Esophagus muscularis mucosa (tissue), 4 donors: ENCODE data around the gene ITIH6. TPM values are rescaled to one million over a fixed set of nuclear protein-coding genes. Genes with fewer than 3 reads are reported as not detected.
"Not testable (repeated sequence)": the region's sequence is repeated elsewhere in the genome, so short reads cannot be mapped to it uniquely, and the experiment has no call there.

ENCODE experiments used
- DNase-seq: peaks from one replicate; pipeline ENCODE4 v3.0.0-alpha.2; 2017; ENCODE audit errors: extremely low spot score
- H3K27ac ChIP-seq, 4 donors: fragments of 200-600 bp; sonication (generic); replicated peaks in 1 of 4; 1 replicate in 3 of 4; 2 replicates in 1 of 4; pipeline ENCODE4 v1.5.1; 2016 to 2019; ENCODE audit warnings: mild to moderate bottlenecking in 1 of 4
- H3K27me3 ChIP-seq, 4 donors: fragments of 200-600 bp; sonication (generic); one replicate each; pipeline versions ENCODE4 v1.5.1 to v1.6.0; 2016 to 2019
- H3K36me3 ChIP-seq, 4 donors: fragments of 200-600 bp; sonication (generic); one replicate each; pipeline ENCODE4 v1.5.1; 2016 to 2019
- H3K4me1 ChIP-seq, 4 donors: fragments of 200-600 bp; sonication (generic); one replicate each; pipeline ENCODE4 v1.5.1; 2016 to 2019
- H3K4me3 ChIP-seq, 4 donors: fragments of 200-600 bp; sonication (generic); 1 replicate in 2 of 4; 2 replicates in 2 of 4; pipeline ENCODE4 v1.5.1; 2016 to 2019; ENCODE audit warnings: mild to moderate bottlenecking in 4 of 4, moderate library complexity in 1 of 4
- H3K9me3 ChIP-seq, 4 donors: fragments of 200-600 bp; sonication (generic); 1 replicate in 3 of 4; 2 replicates in 1 of 4; pipeline ENCODE4 v1.5.1; 2016 to 2019
- EP300 ChIP-seq: sonication (generic); formaldehyde crosslinking; IDR thresholded peaks from one replicate; pipeline ENCODE4 v1.6.1; 2017; ENCODE audit warnings: antibody characterized with exemption
- POLR2A ChIP-seq: fragments of 450-650 bp; IDR thresholded peaks from one replicate; pipeline ENCODE4 v1.6.1; 2017; ENCODE audit warnings: antibody characterized with exemption, moderate library complexity, mild to moderate bottlenecking, low read depth
- POLR2AphosphoS5 ChIP-seq, 2 donors: sonication (generic); formaldehyde crosslinking; IDR thresholded peaks; one replicate each; pipeline ENCODE4 v1.6.1; 2017; ENCODE audit warnings: antibody characterized with exemption in 2 of 2
- WGBS: methylation state at CpG from one replicate; pipeline ENCODE4 v1.1.5; 2018; 5-methylcytosine and 5-hydroxymethylcytosine counted together
- intact Hi-C: fragments of 100-400 bp; cut with DNase I; formaldehyde crosslinking; loops from one replicate; pipeline ENCODE4 v1.15.1; 2023
- total RNA-seq, 4 donors: library from RNA; depleted of rRNA; stranded (reverse); fragments of >200 nt; gene quantifications; one replicate each; pipeline versions ENCODE4 v1.1.0 to v1.2.1, GENCODE V29; 2016
- TF ChIP-seq, protein P1 (sequence below), 3 experiments: fragments of 200-600 bp in 2 of 3; fragments of 450-650 bp in 1 of 3; sonication (generic) in 2 of 3; IDR thresholded peaks; one replicate each; pipeline ENCODE4 v1.5.1; 2017 to 2019; ENCODE audit warnings: antibody characterized with exemption in 3 of 3, mild to moderate bottlenecking in 2 of 3, moderate library complexity in 1 of 3

The ITIH6 gene
- under 1 TPM in 1 of 4 donors, not detected in 3; under 0.01 TPM for total RNA-seq

DNA sequence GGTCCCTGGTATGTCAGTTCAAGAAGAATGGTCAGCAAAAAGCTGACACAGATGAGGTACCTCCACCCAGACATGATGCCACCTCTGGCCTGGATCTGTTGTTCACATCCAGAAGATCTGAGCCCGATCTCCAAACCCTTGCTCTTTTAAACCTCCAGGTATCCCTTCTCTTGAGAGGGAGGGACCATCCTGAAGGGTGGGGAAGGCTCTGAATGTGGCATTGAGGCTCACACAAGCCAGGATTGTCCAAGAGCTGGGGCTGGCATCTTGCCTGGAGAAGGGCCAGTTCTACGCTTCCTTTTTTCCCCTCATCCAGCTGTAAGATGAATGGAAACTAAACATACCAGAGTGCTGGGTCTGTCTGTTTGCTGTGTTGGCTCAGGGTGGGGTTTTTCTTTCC is at the start of gene ITIH6:
ITIH6 (minus strand) TSS at position 119 of the 400 bp plus-strand sequence; CDS start at position 74, 45 bp downstream.
- WGBS, result 69% methylated on average over 2 of the region's 2 CpGs
- no peaks in the 10 kb centered on the region for H3K36me3 ChIP-seq
- H3K4me1 ChIP-seq, result no peaks in the 10 kb centered on the region
- no peak within 1 kb of the TSS for H3K27ac ChIP-seq
- H3K9me3 ChIP-seq, result no peaks in the 10 kb centered on the region
- no peak within 1 kb of the TSS for H3K4me3 ChIP-seq
- no peak for DNase-seq
- H3K27me3 ChIP-seq, result peaks cover 0 to 4% (median 0%) of the 10 kb centered on the region in 4 donors
- intact Hi-C loops, result no loop called here
- TF ChIP-seq, protein P1, sequence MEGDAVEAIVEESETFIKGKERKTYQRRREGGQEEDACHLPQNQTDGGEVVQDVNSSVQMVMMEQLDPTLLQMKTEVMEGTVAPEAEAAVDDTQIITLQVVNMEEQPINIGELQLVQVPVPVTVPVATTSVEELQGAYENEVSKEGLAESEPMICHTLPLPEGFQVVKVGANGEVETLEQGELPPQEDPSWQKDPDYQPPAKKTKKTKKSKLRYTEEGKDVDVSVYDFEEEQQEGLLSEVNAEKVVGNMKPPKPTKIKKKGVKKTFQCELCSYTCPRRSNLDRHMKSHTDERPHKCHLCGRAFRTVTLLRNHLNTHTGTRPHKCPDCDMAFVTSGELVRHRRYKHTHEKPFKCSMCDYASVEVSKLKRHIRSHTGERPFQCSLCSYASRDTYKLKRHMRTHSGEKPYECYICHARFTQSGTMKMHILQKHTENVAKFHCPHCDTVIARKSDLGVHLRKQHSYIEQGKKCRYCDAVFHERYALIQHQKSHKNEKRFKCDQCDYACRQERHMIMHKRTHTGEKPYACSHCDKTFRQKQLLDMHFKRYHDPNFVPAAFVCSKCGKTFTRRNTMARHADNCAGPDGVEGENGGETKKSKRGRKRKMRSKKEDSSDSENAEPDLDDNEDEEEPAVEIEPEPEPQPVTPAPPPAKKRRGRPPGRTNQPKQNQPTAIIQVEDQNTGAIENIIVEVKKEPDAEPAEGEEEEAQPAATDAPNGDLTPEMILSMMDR (IDR thresholded peaks at IDR 0.05), result no peak
- no peak for TF ChIP-seq EP300
- TF ChIP-seq POLR2AphosphoS5 (IDR thresholded peaks at IDR 0.05), result no peak

GRCh38 chrX:54847700-54848099 is 49.6 kb upstream of the ITIH6 start:
- H3K27me3 ChIP-seq, DNase-seq, H3K4me3 ChIP-seq, H3K9me3 ChIP-seq, H3K4me1 ChIP-seq, H3K36me3 ChIP-seq, H3K27ac ChIP-seq, intact Hi-C loops: not testable (repeated sequence)
- 78% methylated on average over 2 of the region's 2 CpGs for WGBS

DNA sequence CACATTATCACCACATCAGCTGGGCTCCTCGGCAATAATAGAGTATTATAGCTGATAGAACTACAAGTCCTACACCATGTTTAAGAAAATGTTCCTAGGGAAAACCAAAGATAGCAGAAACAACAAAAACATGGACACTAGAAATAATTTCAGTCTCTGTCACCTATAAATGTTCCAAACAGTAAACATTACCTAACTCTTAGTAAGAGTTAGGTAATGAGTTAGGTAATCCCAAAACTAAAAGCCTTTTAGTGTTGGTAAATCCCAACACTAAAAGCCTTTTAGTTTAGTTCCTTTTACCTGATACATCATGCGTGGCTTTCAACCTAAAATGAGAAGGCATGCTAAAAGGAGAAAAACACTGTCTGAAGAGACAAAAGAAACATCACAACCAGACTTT is 45.0 kb upstream of the ITIH6 start:
- 65% methylated on average over 2 of the region's 2 CpGs for WGBS
- TF ChIP-seq, protein P1 (IDR thresholded peaks at IDR 0.05), result no peak
- TF ChIP-seq POLR2AphosphoS5 (IDR thresholded peaks at IDR 0.05) (no peak), EP300 (no peak), POLR2A (no peak)

DNA sequence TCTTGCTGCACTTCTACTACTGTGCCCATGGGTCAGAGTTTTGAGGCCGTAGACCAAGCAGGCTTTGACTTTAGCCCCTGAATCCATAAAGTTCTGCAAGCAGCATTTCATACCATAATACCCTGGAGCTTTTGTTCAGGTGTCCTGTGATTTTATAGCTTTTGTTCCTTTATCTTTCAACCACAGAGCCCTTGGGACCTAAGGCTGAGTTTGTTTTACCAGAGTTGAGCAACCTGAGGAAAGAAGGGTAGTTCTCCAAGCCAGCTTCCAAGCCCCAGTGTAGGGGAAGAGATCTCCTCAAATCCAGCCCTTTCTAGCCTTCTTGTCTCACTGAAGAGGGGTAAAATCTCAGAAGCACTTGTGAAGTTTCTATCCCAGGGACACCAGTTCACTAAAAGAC is 44.6 kb upstream of the ITIH6 start:
- 56% methylated on average over 1 of the region's 1 CpG for WGBS
- intact Hi-C loops, result no loop called here

More for the DNA sequence above, 45.0 kb upstream of the ITIH6 start:
- DNase-seq, result no peak
- Histone ChIP-seq H3K27me3 (peaks cover 0 to 4% (median 0%) of the 10 kb centered on the region in 4 donors), H3K36me3 (no peaks in the 10 kb centered on the region), H3K4me3 (no peak overlapping the region), H3K4me1 (no peaks in the 10 kb centered on the region), H3K27ac (no peak overlapping the region), H3K9me3 (no peaks in the 10 kb centered on the region)
- intact Hi-C loops, result no loop called here

GRCh38 chrX:54841184-54841874 is 43.3 kb upstream of the ITIH6 start:
- DNase-seq, H3K4me1 ChIP-seq, H3K4me3 ChIP-seq, H3K36me3 ChIP-seq, intact Hi-C loops, H3K9me3 ChIP-seq, H3K27me3 ChIP-seq, H3K27ac ChIP-seq: not testable (repeated sequence)
- WGBS, result 11% methylated on average over 2 of the region's 3 CpGs

More for the DNA sequence above, 44.6 kb upstream of the ITIH6 start:
- Histone ChIP-seq H3K9me3 (no peaks in the 10 kb centered on the region), H3K27me3 (peaks cover 0 to 4% (median 0%) of the 10 kb centered on the region in 4 donors), H3K36me3 (no peaks in the 10 kb centered on the region), H3K4me1 (no peaks in the 10 kb centered on the region), H3K27ac (no peak overlapping the region), H3K4me3 (no peak overlapping the region)
- TF ChIP-seq POLR2AphosphoS5 (IDR thresholded peaks at IDR 0.05) (no peak), EP300 (no peak), POLR2A (no peak)
- TF ChIP-seq, protein P1 (IDR thresholded peaks at IDR 0.05), result no peak
- DNase-seq, result no peak

GRCh38 chrX:54838583-54838982 is 40.5 kb upstream of the ITIH6 start:
- no peak for DNase-seq
- TF ChIP-seq, protein P1 (IDR thresholded peaks at IDR 0.05), result no peak
- TF ChIP-seq POLR2AphosphoS5 (IDR thresholded peaks at IDR 0.05) (no peak), POLR2A (no peak), EP300 (no peak)
- intact Hi-C loops, result no loop called here
- Histone ChIP-seq H3K27me3 (peaks cover 0 to 4% (median 0%) of the 10 kb centered on the region in 4 donors), H3K4me1 (no peaks in the 10 kb centered on the region), H3K4me3 (no peak overlapping the region), H3K9me3 (no peaks in the 10 kb centered on the region), H3K36me3 (no peaks in the 10 kb centered on the region), H3K27ac (no peak overlapping the region)
- WGBS, result 79% methylated on average over 3 of the region's 3 CpGs
